Raji (cell line): Measurements from ENCODE around the gene RNASEH2A.

Source experiments
- POLR2A ChIP-seq: IDR thresholded peaks from 2 replicates; pipeline ENCODE4 v1.6.1; 2011; ENCODE audit warnings: low read depth, low read length, control low read depth; ENCODE audit not compliant: insufficient read depth

Gene RNASEH2A

GRCh38 chr19:12834566-12834943 lies 28.2 kb downstream of the RNASEH2A start, which contains the start of gene RTBDN:
Gene RTBDN, minus strand, starts transcription at chr19:12834579. Its CDS starts 4,600 bp downstream, at chr19:12829979.
- no peak for TF ChIP-seq POLR2A

GRCh38 chr19:12834976-12835757 lies 28.8 kb downstream of the RNASEH2A start:
- TF ChIP-seq POLR2A: no peak

GRCh38 chr19:12836529-12836863 lies 30.1 kb downstream of the RNASEH2A start:
- TF ChIP-seq POLR2A: 0 out of 2 replicates have a peak, but pooled peaks have one; percentile 35

GRCh38 chr19:12837225-12837624 lies 30.8 kb downstream of the RNASEH2A start:
- TF ChIP-seq POLR2A: no peak

GRCh38 chr19:12838182-12838885 lies 31.9 kb downstream of the RNASEH2A start, which contains the start of gene MAST1:
Gene MAST1, plus strand, starts transcription at chr19:12838515. Its CDS starts 58 bp downstream, at chr19:12838573.
- TF ChIP-seq POLR2A: peak; percentile 33

- TF ChIP-seq POLR2A: no peak
These were observed 32.7 kb downstream of the RNASEH2A start for GRCh38 chr19:12838886-12839756.

GRCh38 chr19:12840091-12841079 lies 34.0 kb downstream of the RNASEH2A start:
- no peak for TF ChIP-seq POLR2A

GRCh38 chr19:12841094-12841493 lies 34.7 kb downstream of the RNASEH2A start:
- TF ChIP-seq POLR2A: no peak

- TF ChIP-seq POLR2A: no peak
These were observed 36.1 kb downstream of the RNASEH2A start for GRCh38 chr19:12842511-12842910.

GRCh38 chr19:12843328-12843727 lies 36.9 kb downstream of the RNASEH2A start:
- TF ChIP-seq POLR2A: no peak

- no peak for TF ChIP-seq POLR2A
These were observed 37.8 kb downstream of the RNASEH2A start for GRCh38 chr19:12843999-12844732.

- peak; percentile 24; the same call in 1 of the 2 replicates for TF ChIP-seq POLR2A
These were observed 41.1 kb downstream of the RNASEH2A start for GRCh38 chr19:12847159-12848139.

GRCh38 chr19:12856653-12857052 lies 50.3 kb downstream of the RNASEH2A start:
- TF ChIP-seq POLR2A: no peak
